ES-I3 (cell line): ENCODE results near the gene GPR153.

Source experiments
- H3K36me3 ChIP-seq: 2 replicates; pipeline ENCODE4 v1.6.1; 2013; ENCODE audit warnings: mild to moderate bottlenecking, low read length, control low read depth, moderate library complexity; ENCODE audit not compliant: insufficient read depth
- H3K4me1 ChIP-seq: 2 replicates; pipeline ENCODE4 v1.6.1; 2013; ENCODE audit warnings: mild to moderate bottlenecking, control low read depth, low read length; ENCODE audit not compliant: insufficient read depth
- H3K9ac ChIP-seq: 2 replicates; pipeline ENCODE4 v1.6.1; 2013; ENCODE audit warnings: low read depth, mild to moderate bottlenecking, low read length, moderate library complexity
- H3K9me3 ChIP-seq: 2 replicates; pipeline ENCODE4 v1.6.1; 2013; ENCODE audit warnings: mild to moderate bottlenecking, low read length, moderate library complexity; ENCODE audit not compliant: control insufficient read depth, insufficient read depth

GPR153 gene

GRCh38 chr1:6294890-6295556 lies 34.1 kb upstream of the GPR153 start:
- Histone ChIP-seq H3K9me3 (no peaks in the 10 kb centered on the region), H3K36me3 (peaks cover 9% of the 10 kb centered on the region), H3K9ac (no peak overlapping the region), H3K4me1 (no peaks in the 10 kb centered on the region)

- H3K9ac ChIP-seq: no peak overlapping the region
- peaks cover 9% of the 10 kb centered on the region for H3K36me3 ChIP-seq
- no peaks in the 10 kb centered on the region for H3K4me1 ChIP-seq
- H3K9me3 ChIP-seq: no peaks in the 10 kb centered on the region
Observed at GRCh38 chr1:6294080-6294889, 33.4 kb upstream of the GPR153 start.

- Histone ChIP-seq H3K36me3 (peaks cover 9% of the 10 kb centered on the region), H3K9ac (no peak overlapping the region), H3K4me1 (no peaks in the 10 kb centered on the region), H3K9me3 (no peaks in the 10 kb centered on the region)
Observed at GRCh38 chr1:6292102-6292501, 31.2 kb upstream of the GPR153 start.

DNA sequence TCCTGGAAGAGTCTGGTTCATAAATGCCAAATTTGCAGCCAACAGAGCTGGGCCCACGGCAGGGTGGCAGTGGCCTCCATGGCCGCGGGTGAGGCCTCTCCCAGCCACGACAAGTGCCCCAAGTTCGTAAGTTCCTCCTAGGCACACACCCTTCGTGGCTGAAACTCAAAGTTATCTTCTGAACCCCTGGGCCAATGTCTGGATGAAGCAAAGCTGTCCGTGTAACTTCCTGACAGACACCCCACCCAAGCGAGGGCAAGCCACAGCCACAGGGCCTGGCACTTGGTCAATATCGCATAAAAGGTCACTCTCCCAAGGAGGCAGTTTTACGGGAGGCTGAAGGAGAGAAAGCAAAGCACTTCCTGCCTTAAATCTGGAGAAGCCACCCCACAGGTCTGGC lies 27.8 kb upstream of the GPR153 start:
- Histone ChIP-seq H3K9me3 (no peaks in the 10 kb centered on the region), H3K4me1 (no peaks in the 10 kb centered on the region), H3K9ac (no peak overlapping the region), H3K36me3 (peaks cover 5% of the 10 kb centered on the region; the same call in 1 of the 2 replicates)

DNA sequence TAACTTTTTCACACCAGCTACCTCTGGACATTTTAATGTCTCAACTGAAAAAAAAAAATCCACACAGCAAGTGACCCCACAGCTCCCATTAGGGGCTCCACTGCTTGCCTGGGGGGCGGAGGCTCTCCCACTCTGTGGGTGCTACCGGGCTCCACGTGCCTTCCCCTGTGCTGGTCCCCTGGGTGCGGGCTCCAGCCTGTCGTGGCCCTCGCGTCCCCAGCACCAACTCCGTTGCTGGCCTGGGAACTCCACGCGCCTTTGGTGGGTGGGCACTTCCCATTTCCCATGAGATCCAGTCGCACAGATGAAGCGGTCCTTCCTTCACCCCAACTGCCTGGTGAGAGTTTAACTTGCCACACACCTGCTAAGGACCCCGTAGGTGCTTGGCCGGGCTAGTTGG lies 27.1 kb upstream of the GPR153 start:
- H3K4me1 ChIP-seq: no peaks in the 10 kb centered on the region

GRCh38 chr1:6287431-6287886 lies 26.6 kb upstream of the GPR153 start:
- no peaks in the 10 kb centered on the region; the same call in 1 of the 2 replicates for H3K36me3 ChIP-seq
- no peak overlapping the region for H3K9ac ChIP-seq
- H3K9me3 ChIP-seq: no peaks in the 10 kb centered on the region
- H3K4me1 ChIP-seq: no peaks in the 10 kb centered on the region

More for the DNA sequence above, 27.1 kb upstream of the GPR153 start:
- H3K36me3 ChIP-seq: no peaks in the 10 kb centered on the region; the same call in 1 of the 2 replicates
- H3K9ac ChIP-seq: no peak overlapping the region
- no peaks in the 10 kb centered on the region for H3K9me3 ChIP-seq

DNA sequence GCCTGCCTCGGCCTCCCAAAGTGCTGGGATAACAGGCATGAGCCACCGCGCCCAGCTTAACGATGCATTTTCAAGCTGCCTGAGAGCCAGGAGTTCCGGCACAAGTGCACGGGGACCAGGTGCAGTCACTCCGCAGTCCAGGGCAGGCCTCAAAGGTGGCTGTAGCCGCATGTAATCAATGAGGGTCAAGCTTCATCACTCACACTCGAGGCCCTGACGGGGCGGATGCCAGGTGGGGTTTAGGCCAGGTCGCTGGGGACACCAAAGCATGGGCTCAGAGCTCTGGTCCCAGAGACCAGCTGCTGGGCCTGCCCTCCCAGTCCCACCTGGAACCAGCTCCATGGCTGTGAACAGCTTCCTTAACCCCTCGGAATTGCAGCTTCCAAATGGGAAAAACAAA lies 26.1 kb upstream of the GPR153 start:
- Histone ChIP-seq H3K9ac (no peak overlapping the region), H3K4me1 (no peaks in the 10 kb centered on the region), H3K9me3 (no peaks in the 10 kb centered on the region), H3K36me3 (no peaks in the 10 kb centered on the region; the same call in 1 of the 2 replicates)

DNA sequence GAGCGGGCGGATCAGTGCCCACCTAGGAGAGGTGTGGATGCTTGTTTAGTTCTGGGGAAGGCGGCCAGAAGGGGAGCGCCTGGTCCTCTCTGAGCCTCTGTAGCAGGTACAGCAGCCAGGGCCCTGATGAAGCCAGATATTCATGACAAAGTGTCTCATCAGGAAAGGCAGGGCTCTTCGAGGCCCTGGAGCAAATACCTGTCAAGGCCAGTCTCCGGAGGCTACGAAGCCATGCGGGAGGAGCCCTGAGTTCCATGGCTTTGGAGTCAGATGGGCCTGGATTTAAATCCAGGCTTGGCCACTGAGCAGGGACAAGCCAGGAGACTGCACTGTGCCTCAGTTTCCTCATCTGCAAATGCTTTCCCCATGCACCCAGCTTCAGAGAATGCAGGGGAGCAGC lies 25.4 kb upstream of the GPR153 start:
- no peaks in the 10 kb centered on the region for H3K9me3 ChIP-seq
- H3K4me1 ChIP-seq: no peaks in the 10 kb centered on the region
- H3K9ac ChIP-seq: no peak overlapping the region
- no peaks in the 10 kb centered on the region; the same call in 1 of the 2 replicates for H3K36me3 ChIP-seq

DNA sequence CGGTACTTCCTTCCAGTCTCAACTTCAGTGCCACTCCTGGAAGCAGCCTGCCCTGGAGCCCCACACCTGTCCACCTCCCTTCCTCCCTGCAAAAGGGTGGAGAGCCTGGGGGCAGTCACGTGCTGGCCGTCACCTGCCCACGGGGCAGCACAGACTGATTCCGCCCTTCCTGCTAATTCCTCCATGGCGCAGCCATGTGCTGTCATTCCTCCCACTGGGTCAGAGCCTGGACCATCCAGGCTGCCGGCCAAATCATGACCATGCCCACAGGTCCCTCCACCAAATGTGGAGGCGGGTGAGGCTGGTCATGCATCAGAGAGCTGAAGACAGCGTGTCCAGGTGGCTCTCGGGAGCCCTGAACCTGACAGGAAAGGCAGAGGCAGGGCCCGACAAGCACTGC lies 24.4 kb upstream of the GPR153 start:
- Histone ChIP-seq H3K4me1 (no peaks in the 10 kb centered on the region), H3K9ac (no peak overlapping the region), H3K36me3 (no peaks in the 10 kb centered on the region; the same call in 1 of the 2 replicates)

GRCh38 chr1:6282577-6283270 lies 21.8 kb upstream of the GPR153 start:
- Histone ChIP-seq H3K9me3 (no peaks in the 10 kb centered on the region), H3K36me3 (no peaks in the 10 kb centered on the region; the same call in 1 of the 2 replicates), H3K4me1 (no peaks in the 10 kb centered on the region), H3K9ac (no peak overlapping the region)

More for the DNA sequence above, 24.4 kb upstream of the GPR153 start:
- H3K9me3 ChIP-seq: no peaks in the 10 kb centered on the region

- Histone ChIP-seq H3K9ac (no peak overlapping the region), H3K9me3 (no peaks in the 10 kb centered on the region)
Observed at GRCh38 chr1:6281511-6282402, 20.9 kb upstream of the GPR153 start.

DNA sequence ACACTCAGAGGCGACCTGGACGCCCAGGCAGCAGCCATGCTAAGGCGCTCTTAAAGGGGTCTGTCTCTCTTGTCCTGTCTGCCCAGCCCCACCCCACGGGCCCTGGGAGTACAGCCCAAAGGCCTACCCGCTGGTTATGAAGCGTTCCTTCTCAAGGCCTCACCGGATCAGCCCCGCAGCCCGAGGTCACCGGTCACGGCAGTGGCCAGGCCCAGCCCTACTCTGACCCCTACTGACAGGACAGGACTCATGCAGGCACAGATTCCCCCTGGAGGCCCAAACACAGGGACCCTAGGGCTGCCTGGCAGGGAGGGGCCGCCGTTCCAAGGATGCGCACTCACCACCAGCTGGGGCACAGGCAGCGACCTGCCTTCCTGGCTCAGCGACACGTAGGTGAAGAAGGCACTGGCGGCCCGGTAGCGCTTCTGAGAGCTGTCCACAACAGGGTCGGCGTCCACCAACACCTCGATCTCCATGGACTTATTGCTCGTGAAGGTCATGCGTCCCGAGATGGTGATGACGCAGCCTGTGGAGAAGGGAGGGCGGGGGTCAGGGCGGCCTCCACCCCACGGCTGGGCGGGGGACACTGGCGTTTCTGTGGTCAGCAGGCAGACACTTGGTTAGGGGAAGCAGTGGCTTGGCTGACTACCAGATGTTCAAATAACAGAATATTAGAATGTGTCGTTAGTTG lies 20.0 kb upstream of the GPR153 start:
- no peaks in the 10 kb centered on the region; the same call in 1 of the 2 replicates for H3K36me3 ChIP-seq
- peaks cover 11% of the 10 kb centered on the region; the same call in 1 of the 2 replicates for H3K4me1 ChIP-seq
- no peak overlapping the region for H3K9ac ChIP-seq
- H3K9me3 ChIP-seq: no peaks in the 10 kb centered on the region

More at GRCh38 chr1:6281511-6282402, 20.9 kb upstream of the GPR153 start:
- Histone ChIP-seq H3K36me3 (no peaks in the 10 kb centered on the region; the same call in 1 of the 2 replicates), H3K4me1 (peaks cover 6% of the 10 kb centered on the region; the same call in 1 of the 2 replicates)
